ENCODE measurements around the gene NHSL2.
A peak's percentile ranks its signal among the peaks of the same experiment; 100 is the strongest.

NHSL2 gene

GRCh38 chrX:72081605-72082320, 171.1 kb downstream of the NHSL2 start:
- no peak for DNase-seq

- no peak for DNase-seq
Measured at GRCh38 chrX:72083291-72083690, 172.6 kb downstream of the NHSL2 start.

GRCh38 chrX:72084114-72084513, 173.5 kb downstream of the NHSL2 start:
- DNase-seq, result no peak

- DNase-seq, result no peak
Measured at GRCh38 chrX:72086995-72087394, 176.3 kb downstream of the NHSL2 start.

GRCh38 chrX:72088761-72089160, 178.1 kb downstream of the NHSL2 start:
- DNase-seq, result no peak

- DNase-seq, result no peak
Measured at GRCh38 chrX:72089254-72089653, 178.6 kb downstream of the NHSL2 start.

- DNase-seq, result peak; percentile 92
Measured at GRCh38 chrX:72094894-72095293, 184.2 kb downstream of the NHSL2 start.

GRCh38 chrX:72095370-72095769, 184.7 kb downstream of the NHSL2 start:
- DNase-seq, result no peak

- no peak for DNase-seq
Measured at GRCh38 chrX:72097098-72097497, 186.5 kb downstream of the NHSL2 start.

GRCh38 chrX:72100051-72100755, 189.6 kb downstream of the NHSL2 start:
- peak; percentile 69 for DNase-seq

GRCh38 chrX:72100824-72101351, 190.2 kb downstream of the NHSL2 start:
- peak; percentile 90 for DNase-seq

GRCh38 chrX:72101597-72102037, 191.0 kb downstream of the NHSL2 start:
- no peak for DNase-seq

GRCh38 chrX:72102126-72102525, 191.5 kb downstream of the NHSL2 start:
- DNase-seq, result peak; percentile 54

- DNase-seq, result no peak
Measured at GRCh38 chrX:72102760-72103159, 192.1 kb downstream of the NHSL2 start.

GRCh38 chrX:72105436-72105835, 194.8 kb downstream of the NHSL2 start:
- DNase-seq, result peak; percentile 93

GRCh38 chrX:72107320-72107719, 196.7 kb downstream of the NHSL2 start:
- peak; percentile 71 for DNase-seq

GRCh38 chrX:72107841-72108595, 197.4 kb downstream of the NHSL2 start:
- no peak for DNase-seq

GRCh38 chrX:72108666-72109065, 198.0 kb downstream of the NHSL2 start:
- no peak for DNase-seq

GRCh38 chrX:72110051-72110875, 199.6 kb downstream of the NHSL2 start:
- DNase-seq, result no peak

GRCh38 chrX:72110876-72111708, 200.4 kb downstream of the NHSL2 start:
- DNase-seq, result no peak

GRCh38 chrX:72113461-72113860, 202.8 kb downstream of the NHSL2 start:
- DNase-seq, result no peak

- no peak for DNase-seq
Measured at GRCh38 chrX:72114306-72114705, 203.7 kb downstream of the NHSL2 start.
